HG03575 (cell line): ENCODE results near the gene ENO3.

Source experiments
- ATAC-seq: cut with Tn5 transposase; IDR thresholded peaks from one replicate; pipeline ENCODE4 v1.9.1; 2021; ENCODE audit not compliant: unreplicated experiment, insufficient number of reproducible peaks, low FRiP score; ENCODE audit errors: extremely low read depth

The ENO3 gene

DNA sequence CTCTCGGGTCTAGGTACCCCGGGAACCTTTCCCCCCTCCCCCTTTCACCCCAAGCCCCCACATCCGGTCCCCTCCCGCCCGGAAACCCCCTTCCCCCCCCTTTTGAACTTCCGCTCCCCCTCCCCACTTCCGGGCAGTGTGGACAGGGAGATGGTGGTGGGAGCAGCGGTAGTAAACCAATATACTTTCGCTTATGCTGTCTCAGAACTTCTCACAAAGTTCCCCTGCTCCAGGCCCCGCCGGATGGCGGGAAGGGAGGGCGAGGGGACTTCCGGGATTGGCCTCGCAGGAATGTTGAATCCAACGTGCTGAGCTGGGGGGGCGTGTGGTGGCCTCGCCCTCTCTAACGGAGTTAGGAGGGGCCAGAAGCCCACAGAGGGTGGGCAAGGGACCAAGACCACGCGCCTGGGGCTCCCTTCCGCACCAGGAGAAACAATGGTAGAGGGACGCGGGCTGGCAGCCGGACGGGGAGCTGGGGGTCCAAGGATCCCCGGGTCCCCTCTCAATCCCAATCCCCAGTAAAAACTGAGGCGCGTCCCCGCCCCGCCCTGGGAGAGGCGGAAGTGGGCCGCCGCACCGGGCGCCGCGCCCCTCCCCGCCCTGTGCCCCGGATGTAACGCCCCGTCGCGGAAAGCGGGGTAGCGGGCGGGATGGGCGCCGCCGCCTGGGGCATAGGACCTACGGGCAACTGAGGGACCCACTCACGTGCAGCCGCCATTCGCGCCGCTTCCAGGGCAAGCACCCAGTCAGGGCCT is 3.3 kb upstream of the ENO3 start:
- ATAC-seq: no peak

DNA sequence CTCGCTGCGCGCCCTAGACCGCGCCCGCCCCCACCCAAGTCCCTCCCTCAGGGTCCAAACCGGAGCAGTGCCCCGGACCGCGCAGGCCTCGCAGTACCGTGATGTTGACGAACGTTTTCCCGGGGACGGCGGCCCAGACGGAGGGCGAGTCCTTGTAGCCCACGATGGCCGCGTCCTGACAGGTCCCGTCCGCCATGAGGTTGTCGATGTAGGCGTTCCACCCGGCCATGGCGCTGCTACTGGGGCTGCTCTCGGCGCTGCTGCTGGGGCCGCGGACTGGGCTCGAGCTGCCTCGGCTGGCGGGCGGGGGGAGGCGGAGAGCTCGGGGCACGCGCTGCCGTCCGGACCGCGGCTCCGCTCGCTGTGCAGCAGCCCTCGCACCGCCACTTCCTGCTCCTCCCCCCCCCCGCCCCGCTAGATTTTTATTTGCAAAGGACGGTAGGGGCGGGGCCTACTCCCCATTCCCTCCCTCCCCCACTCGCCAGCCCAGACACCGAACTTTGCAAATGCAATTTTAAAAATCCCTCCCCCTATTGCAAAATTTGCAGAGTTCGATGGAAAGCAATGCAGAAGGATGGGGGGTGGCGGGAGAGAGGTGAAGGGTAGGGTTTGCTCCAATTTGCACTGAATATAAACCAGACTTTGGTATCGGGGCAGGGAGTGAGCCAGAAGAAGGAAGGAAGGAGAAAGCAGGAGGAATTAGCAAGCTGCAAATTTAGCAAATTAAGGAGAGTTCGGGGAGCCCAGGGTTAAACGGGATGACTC is 2.6 kb upstream of the ENO3 start, which contains the start of gene PFN1:
Gene PFN1 (minus strand): TSS at position 365 of the 765 bp plus-strand sequence. CDS start 136 bp downstream, at position 229.
- ATAC-seq: no peak

DNA sequence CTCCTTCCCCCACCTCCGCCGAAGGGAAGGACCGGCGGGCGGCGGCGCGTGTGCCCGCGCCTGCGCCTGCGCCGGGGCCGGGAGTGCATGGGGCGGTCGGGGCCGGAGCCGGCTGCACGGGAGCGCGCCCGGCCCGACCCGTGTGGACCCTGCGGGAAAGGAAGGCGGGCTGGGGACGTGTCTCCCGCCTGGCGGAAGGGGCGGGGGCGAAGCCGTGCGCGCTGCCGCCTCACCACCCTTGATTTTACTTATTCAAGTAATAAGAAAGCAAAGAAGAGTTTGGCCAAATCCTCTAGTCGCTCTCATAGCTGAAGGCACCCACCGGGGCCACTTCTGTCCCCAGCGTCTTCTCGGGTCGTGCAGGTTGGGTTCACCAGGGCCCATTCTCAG is 2.0 kb upstream of the ENO3 start:
- ATAC-seq: no peak

DNA sequence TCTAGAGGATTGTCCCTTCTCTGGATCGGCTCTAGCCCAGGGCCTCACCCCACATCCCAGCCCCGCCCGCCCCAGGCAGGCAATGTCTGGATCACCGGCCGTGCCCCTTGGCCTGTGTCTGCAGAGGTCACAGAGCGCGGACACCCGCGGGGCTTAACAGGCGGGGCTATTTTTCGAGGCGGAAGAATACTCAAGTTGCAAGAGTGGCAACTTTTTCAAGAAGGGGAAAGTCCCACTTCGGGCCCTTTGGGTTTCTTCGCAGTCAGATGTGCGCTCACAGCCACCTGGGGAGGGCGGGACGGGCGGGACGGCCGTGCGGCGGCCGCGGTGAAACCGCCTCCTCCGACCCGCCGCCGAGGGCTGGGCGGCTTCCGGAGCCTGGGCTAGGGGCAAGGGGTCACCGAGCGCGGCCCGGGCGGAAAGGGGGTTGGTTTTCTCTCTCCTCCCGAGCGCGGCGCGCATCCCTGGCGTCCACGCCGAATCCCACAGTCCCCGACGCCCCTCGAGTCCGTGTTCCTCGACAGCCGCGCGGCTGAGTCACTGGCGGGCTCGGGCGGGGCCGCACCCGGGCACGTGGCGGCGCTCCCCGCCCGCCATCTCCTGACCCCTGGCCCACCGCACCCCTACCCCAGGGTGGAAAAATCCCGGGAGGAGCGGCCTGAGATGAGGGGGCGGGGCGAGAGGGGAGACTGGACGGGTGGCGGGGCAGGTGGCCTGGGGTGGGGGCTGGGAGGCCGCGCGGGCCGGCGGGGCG is 1.4 kb upstream of the ENO3 start:
- ATAC-seq: no peak

DNA sequence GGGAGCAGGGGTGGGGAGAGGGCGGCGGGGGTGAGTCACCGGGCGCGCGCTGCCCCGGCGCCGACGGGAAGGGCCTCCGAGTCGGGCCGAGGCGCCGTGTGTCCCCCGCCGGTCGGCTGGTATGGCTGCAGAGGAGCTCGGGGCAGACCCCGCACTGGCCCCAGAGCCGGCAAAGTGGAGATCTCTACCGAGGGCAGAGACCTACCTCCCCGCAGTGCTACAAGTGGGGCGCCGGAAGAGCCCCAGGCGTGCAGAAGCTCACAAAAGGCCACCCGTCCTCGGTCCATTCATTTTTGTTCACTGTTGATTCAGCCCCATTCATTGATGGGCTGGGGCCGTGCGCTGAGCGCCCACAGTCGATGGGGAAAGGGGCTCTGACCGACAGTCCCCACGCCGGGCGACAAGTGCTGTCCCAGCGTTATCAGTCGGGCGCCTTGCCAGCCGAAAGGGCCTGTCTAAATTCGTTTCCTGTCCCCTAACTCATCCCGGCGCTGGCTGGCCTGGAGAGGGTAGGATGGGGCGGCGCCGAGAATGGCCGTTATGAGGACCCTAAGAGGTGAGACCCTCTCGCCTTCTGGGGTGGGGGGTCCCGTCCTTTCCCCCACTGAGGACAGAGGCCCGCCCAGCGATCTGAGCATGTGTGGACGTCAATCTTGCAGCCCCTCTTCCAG is 709 bp upstream of the ENO3 start:
- ATAC-seq: no peak

DNA sequence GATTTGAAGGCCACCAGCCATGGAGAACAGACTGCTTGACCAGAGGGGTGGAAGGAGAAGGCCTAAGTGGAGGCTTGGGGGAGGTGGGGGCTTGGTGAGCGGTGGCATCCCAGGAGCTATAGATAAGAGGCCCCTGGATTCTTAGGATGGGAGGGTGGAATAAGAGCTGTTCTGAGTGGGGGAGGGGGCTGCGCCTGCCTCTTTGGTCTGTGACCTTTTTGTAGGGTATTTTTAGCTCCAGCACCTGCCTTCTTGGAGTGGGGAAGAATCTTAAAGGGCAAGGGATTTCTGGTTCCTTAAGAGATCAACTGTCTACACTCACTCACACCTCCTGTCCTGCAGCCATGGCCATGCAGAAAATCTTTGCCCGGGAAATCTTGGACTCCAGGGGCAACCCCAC is 567 bp downstream of the ENO3 start:
- no peak for ATAC-seq

DNA sequence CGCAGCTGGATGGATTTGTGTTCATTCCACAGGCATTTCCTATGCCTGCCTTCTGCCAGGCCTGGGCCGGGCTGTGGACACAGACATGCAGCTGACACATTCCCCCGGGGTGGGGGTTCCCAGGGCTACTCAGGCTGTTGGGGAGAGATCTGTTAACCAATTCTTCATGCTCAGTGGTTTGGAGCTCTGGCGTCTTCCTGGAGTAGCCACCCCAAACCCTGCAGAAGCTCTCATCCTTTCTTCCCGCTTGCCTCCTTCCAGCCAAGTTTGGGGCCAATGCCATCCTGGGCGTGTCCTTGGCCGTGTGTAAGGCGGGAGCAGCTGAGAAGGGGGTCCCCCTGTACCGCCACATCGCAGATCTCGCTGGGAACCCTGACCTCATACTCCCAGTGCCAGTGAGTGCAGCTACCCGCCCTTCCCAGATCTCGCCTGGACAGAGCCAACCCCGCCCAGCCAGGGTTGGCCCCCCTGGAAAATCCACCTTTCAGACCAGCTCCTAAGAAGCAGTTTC is 2.6 kb downstream of the ENO3 start:
- ATAC-seq: no peak

DNA sequence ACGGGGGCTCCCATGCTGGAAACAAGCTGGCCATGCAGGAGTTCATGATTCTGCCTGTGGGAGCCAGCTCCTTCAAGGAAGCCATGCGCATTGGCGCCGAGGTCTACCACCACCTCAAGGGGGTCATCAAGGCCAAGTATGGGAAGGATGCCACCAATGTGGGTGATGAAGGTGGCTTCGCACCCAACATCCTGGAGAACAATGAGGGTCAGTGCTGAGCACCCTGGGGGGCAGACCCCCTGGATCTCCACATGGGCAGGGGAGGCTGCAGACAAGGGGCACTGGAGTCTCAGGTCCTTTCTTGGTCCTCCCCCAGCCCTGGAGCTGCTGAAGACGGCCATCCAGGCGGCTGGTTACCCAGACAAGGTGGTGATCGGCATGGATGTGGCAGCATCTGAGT is 4.2 kb downstream of the ENO3 start:
- no peak for ATAC-seq

DNA sequence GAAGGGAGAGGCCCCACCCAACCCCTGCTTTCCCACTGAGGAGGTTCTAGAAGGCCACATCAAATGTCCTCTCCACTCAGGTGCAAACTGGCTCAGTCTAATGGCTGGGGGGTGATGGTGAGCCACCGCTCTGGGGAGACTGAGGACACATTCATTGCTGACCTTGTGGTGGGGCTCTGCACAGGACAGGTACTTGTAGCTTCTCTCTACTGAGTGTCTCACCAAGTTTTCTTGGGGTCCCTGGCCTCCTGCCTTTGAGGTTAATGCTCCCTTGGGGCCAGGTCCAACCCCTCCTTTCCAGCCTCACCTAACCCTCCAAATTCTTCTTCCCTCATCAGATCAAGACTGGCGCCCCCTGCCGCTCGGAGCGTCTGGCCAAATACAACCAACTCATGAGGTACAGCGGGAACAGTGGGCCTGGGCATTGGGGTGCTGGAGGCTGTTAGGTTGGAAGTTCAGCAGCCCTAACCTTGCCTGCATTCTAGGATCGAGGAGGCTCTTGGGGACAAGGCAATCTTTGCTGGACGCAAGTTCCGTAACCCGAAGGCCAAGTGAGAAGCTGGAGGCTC is 5.7 kb downstream of the ENO3 start:
- no peak for ATAC-seq

DNA sequence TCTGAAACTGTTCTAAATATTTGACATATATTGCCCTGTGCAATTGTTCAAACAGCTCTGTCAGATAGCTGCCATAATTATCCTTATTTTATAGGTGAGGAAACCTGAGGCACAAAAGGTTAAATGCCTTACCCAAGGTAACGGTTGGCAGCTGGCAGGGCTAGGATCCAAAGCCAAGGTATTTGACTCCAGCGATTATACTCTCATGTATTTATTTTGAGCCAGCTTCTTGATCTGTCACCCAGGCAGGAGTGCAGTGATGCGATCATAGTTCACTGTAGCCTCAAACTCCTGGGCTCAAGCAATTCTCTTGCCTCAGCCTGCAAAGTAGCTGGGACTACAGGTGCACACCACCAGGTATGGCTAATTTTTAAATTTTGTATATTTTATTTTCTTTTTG is 7.2 kb downstream of the ENO3 start:
- ATAC-seq: no peak

DNA sequence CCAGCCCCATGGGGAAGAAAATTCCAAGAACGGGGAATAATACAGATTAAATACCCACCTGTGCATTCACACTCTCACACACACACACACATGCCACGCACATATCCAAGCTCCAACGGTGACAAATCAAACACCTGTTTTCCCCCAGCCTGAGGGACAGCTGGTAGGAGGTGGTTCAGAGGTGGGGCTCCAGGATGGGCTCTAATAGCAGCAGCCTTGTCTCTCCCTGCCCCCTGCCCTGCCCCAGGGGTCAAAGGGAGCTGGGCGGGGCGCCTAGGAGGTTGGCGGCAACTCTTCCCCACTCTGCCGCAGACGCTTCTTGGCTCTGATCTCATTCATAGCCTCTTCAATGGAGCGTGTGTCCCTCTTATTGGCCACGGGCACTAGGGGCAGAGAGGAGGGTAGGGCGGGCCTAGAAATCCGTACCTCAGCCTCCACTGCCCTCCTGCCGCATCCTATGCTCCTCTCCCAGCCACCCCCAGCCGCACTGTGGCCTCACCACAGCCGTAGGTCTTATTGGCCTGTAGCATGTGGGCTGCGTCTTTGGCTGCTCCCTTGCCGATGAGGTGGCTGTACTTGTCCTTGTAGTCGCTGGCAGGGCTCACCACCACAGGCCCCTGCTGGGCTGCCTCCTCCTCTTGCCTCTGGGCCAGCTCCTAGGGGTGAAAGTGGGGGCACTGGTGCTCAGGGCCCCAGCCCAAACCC is 8.5 kb downstream of the ENO3 start:
- ATAC-seq: no peak

DNA sequence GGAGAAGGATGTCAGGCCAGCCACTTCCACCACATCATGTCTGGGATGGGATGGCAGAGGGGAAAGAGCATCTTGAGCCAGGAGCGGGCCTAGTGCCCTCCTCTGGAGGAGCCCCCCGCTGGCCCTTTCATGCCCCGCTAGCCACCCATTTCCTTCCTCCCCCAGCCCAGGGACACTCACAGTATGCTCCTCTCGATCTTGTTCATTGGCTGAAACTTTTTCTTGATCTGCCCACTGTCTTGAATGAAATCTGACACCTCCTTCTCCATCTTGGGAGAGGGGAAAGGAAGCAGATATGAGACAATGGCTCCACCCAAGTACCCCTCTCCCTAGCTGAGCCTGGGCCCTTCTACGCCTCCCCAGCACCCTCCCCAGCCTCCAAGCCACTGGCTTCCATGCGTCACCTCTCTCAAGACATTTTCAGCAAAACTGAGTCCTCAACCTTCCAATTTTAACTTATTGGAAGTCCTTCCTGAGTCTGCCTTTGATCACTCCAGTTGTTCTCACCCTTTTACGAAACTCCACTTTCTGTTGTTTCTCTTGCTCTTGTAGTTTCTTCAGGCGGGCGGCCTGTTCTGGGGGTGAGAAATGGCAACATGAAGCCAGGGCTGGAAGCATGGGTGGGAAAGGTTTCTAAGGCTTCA is 9.5 kb downstream of the ENO3 start:
- no peak for ATAC-seq

DNA sequence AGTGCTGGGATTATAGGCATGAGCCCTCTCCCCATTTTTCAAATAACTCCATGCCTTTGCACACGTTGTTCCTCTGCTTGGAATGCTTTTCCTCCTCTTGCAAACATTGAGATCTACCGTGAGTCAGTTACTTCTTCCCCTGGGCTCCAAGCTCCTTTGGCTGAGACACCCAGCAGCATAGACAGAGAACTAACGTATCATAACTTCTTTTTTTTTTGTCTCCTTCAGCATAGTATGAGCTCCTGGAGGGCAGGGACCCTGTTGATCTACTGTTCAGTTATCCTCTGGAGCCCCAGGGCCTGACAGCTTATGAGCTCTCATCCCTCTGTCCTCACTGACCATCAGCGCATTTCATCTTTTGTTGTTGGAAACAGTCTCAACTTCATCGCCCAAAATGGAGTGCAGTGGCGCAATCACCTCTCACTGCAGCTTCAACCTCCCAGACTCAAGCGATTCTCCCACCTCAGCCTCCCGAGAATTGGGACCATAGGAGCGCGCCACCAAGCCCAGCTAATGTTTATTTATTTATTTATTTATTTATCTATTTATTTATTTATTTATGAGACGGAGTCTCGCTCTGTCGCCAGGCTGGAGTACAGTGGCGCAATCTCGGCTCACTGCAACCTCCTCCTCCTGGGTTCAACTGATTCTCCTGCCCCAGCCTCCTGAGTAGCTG is 14.5 kb downstream of the ENO3 start:
- no peak for ATAC-seq

DNA sequence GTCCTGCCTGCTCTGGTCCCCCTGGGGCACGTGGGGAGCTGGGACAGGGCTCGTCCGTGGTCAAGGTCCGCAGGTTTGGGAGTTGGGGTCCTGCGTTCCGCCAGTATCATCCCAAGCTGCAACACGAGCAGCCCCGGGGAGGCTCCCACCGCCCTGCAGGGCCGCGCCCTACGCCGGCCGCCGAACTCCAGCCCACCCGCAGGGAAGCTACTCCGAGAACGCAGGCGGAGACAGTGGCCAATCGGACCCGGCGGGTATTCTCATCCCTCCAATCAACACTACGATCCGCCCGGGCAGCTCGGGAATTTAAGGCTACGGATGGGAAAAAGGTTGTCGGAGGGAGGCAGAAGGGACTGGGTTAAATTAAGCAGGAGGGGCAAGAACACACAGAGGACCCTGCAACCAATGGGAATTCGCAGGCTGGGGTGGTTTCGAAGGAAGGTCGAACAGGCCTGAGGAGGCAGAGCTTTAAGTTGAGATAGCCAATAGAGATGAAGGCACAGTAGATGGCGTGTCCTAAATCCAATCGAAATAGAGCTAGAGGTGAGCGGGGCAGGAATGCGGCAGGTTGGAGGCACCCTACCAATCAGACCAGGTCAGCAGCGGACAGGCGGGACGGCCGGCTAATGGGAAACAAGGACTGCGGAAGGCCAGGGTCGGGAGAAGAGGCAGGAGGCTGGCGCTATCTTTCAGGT is 16.1 kb downstream of the ENO3 start:
- peak; percentile 51 for ATAC-seq

DNA sequence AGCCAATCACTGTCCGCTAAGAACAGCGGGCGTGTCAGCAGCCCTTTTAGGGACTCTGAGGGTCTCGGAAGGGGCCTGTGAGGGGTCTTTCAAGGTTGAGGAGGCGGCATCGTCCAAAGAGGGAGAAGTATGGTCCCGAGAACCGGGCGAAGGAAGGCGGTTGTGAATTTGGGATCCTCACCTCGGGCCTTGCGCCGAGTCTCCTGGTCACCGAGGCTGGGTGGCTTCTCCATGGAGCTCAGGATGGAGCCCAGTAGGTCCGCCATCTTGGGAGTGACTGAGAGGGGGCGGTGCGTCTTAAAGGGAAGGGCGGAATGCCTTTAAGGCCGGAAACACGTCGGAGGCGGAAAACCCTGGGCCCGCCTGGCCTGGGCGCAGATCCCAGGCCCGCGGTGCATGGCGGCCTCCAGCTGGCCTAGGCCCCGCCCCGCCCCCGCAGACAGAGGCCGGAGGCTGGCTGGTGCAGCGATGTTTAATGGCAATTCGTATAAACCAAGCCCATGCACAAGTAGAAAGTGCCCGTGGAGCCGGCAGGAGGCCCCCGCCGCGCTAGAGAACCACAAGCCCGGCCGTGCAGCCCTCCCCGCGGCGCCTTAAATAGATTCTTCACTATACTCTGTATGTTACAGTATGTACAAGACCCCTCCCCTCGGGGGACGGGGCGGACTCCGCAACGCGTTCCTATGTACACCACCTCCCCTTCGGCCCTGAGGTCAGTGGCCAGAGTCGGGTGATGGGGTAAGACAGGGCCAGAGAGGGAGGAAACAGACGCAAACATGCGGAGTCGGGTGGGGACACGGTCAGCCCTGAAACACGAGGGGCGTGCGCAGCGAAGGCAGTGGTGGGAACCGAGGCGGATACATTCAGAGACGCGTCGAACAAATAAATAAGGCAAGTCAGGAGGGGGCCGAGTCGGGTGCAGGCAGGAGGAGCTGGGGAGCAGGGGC is 16.9 kb downstream of the ENO3 start, which contains the start of gene SPAG7:
Gene SPAG7 (minus strand): TSS at position 279 of the 947 bp plus-strand sequence. CDS start 13 bp downstream, at position 266.
- ATAC-seq: peak; percentile 30
